SU-DHL-6 (cell line): Measurements from ENCODE around the gene CEP295NL.

Experiments used
- H2AFZ ChIP-seq: fragments of 200-600 bp; sonication (generic); 2 replicates; pipeline ENCODE4 v1.6.1; 2014; ENCODE audit warnings: low read depth, mild to moderate bottlenecking, moderate library complexity, mixed read lengths, antibody characterized with exemption, low read length; ENCODE audit not compliant: severe bottlenecking
- H3F3A ChIP-seq: fragments of 200-600 bp; shearing (Covaris generic); 2 replicates; pipeline ENCODE4 v1.6.0; 2016; ENCODE audit warnings: antibody characterized with exemption, mild to moderate bottlenecking; ENCODE audit not compliant: insufficient read depth
- H3K27ac ChIP-seq: fragments of 200-600 bp; sonication (generic); 2 replicates; pipeline ENCODE4 v1.5.1; 2016; ENCODE audit warnings: low read depth, mild to moderate bottlenecking, low read length, moderate library complexity, mixed read lengths
- H3K27me3 ChIP-seq: fragments of 200-600 bp; sonication (generic), shearing (Covaris generic); 2 replicates; pipeline ENCODE4 v1.6.0; 2014; ENCODE audit warnings: mild to moderate bottlenecking, low read length
- H3K36me3 ChIP-seq: fragments of 200-600 bp; sonication (generic); 2 replicates; pipeline ENCODE4 v1.6.1; 2014; ENCODE audit warnings: mild to moderate bottlenecking, low read length, mixed read lengths
- H3K4me2 ChIP-seq: fragments of 300-600, 200-600 bp; shearing (Covaris generic), sonication (generic); 2 replicates; pipeline ENCODE4 v1.6.0; 2014; ENCODE audit warnings: low read length, low read depth, mild to moderate bottlenecking; ENCODE audit not compliant: poor library complexity, severe bottlenecking
- H3K4me3 ChIP-seq: fragments of 200-600 bp; sonication (generic); 2 replicates; pipeline ENCODE4 v1.5.1; 2014; ENCODE audit warnings: antibody characterized with exemption, low read length, mild to moderate bottlenecking, mixed read lengths; ENCODE audit not compliant: insufficient read depth, poor library complexity, severe bottlenecking
- H3K79me2 ChIP-seq: fragments of 200-600 bp; sonication (generic); 2 replicates; pipeline ENCODE4 v1.6.1; 2014; ENCODE audit warnings: mild to moderate bottlenecking, low read length, moderate library complexity; ENCODE audit not compliant: insufficient read depth
- H3K9ac ChIP-seq: fragments of 200-600 bp; sonication (generic); 2 replicates; pipeline ENCODE4 v1.7.0; 2014; ENCODE audit warnings: mild to moderate bottlenecking, low read length
- H3K9me2 ChIP-seq: fragments of 200-600 bp; sonication (generic); replicated peaks from 2 replicates; pipeline ENCODE4 v1.6.1; 2014; ENCODE audit warnings: low read length; ENCODE audit not compliant: insufficient read depth
- H3K9me3 ChIP-seq: fragments of 200-600 bp; sonication (generic); 2 replicates; pipeline ENCODE4 v1.6.1; 2014; ENCODE audit warnings: low read length, mixed read lengths; ENCODE audit not compliant: insufficient read depth
- H4K20me1 ChIP-seq: fragments of 200-600 bp; sonication (generic); 2 replicates; pipeline ENCODE4 v1.6.1; 2014; ENCODE audit warnings: low read depth, mild to moderate bottlenecking, antibody characterized with exemption, low read length, moderate library complexity, mixed read lengths
- CTCF ChIP-seq: fragments of 200-600 bp; sonication (generic); IDR thresholded peaks from one replicate; pipeline ENCODE4 v1.5.1; 2017; ENCODE audit warnings: antibody characterized with exemption, mild to moderate bottlenecking, low read length, moderate library complexity; ENCODE audit not compliant: insufficient read depth, poor library complexity, severe bottlenecking
- EZH2phosphoT487 ChIP-seq: fragments of 200-600 bp; sonication (generic), shearing (Covaris generic); conservative IDR thresholded peaks from 2 replicates; pipeline ENCODE4 v1.6.1; 2018; ENCODE audit warnings: mild to moderate bottlenecking, antibody characterized with exemption, low read length, moderate library complexity, mixed read lengths

The CEP295NL gene

GRCh38 chr17:78873519-78874340 lies 29.3 kb downstream of the CEP295NL start:
- Histone ChIP-seq H4K20me1 (no peaks in the 10 kb centered on the region), H3K9me2 (no peaks in the 10 kb centered on the region), H3K79me2 (no peaks in the 10 kb centered on the region), H3K27me3 (no peaks in the 10 kb centered on the region), H2AFZ (no peak overlapping the region), H3K9ac (no peak overlapping the region), H3K4me3 (no peak overlapping the region), H3K9me3 (no peaks in the 10 kb centered on the region), H3K27ac (no peak overlapping the region), H3K36me3 (no peaks in the 10 kb centered on the region), H3F3A (no peaks in the 10 kb centered on the region), H3K4me2 (no peak overlapping the region)
- TF ChIP-seq EZH2phosphoT487, result no peak
- no peak for TF ChIP-seq CTCF

DNA sequence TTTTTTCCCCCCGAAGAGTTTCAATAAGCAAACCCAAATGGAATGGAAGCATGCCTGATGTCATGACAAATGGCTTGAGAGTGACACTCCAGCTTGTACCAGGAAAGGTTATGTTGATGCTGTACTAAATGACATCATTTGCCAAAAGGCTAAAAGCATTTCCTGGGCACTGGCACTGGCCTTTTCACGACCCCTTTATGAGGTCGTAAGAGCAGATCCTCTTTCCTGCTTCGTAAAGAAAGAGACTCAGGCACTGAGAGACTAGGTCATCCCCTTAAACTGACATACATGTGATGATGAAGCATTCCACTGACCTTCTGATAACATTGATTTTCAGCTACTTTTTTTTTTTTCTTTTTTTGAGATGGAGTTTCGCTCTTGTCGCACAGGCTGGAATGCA lies 30.5 kb downstream of the CEP295NL start:
- no peak for TF ChIP-seq CTCF
- TF ChIP-seq EZH2phosphoT487, result no peak
- H3K27me3 ChIP-seq, result no peaks in the 10 kb centered on the region

DNA sequence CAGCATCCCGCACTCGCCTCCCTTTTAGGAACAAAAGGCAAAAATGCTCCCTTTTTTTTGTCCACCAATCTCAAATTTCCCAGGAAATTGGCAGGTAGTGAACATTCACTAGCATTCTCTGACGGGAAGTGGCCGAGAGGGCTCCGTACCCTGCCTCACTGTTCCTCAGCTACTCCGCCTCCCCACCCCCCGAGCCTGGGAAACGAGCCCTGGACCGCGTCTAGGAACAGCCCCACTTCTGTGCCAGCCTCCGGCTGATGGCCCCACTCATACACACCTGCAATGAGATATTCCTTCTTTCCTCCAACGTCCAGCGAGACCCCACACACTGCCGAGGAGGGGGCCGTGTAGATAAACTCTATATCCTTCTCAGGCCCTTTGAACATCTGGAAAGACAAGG lies 32.4 kb downstream of the CEP295NL start:
- no peak for TF ChIP-seq EZH2phosphoT487
- no peak for TF ChIP-seq CTCF
- Histone ChIP-seq H3K27ac (no peak overlapping the region), H3K79me2 (no peaks in the 10 kb centered on the region), H3F3A (no peaks in the 10 kb centered on the region), H3K27me3 (no peaks in the 10 kb centered on the region), H2AFZ (no peak overlapping the region), H3K9me2 (no peaks in the 10 kb centered on the region), H4K20me1 (no peaks in the 10 kb centered on the region), H3K9me3 (no peaks in the 10 kb centered on the region), H3K36me3 (no peaks in the 10 kb centered on the region), H3K4me3 (no peak overlapping the region), H3K4me2 (no peak overlapping the region), H3K9ac (no peak overlapping the region)

More for the DNA sequence above, 30.5 kb downstream of the CEP295NL start:
- Histone ChIP-seq H4K20me1 (no peaks in the 10 kb centered on the region), H2AFZ (no peak overlapping the region), H3K27ac (no peak overlapping the region), H3K36me3 (no peaks in the 10 kb centered on the region), H3F3A (no peaks in the 10 kb centered on the region), H3K4me3 (no peak overlapping the region), H3K4me2 (no peak overlapping the region), H3K79me2 (no peaks in the 10 kb centered on the region), H3K9me2 (no peaks in the 10 kb centered on the region), H3K9ac (no peak overlapping the region), H3K9me3 (no peaks in the 10 kb centered on the region)
